Activated gamma-delta T cell treated with Interleukin-2 at 50 U/mL for 16 hours (primary cell): ENCODE measurements around the gene TP53AIP1.

Experiments
- DNase-seq: peaks from one replicate; pipeline ENCODE4 v3.0.0-alpha.2; 2020

TP53AIP1 gene

GRCh38 chr11:128942817-128943427 lies at the start of gene TP53AIP1:
TSS of gene TP53AIP1 (minus strand) at chr11:128942871. CDS start at chr11:128937818, 5,053 bp downstream.
- DNase-seq: no peak

GRCh38 chr11:128988242-128988970 lies 45.7 kb upstream of the TP53AIP1 start:
- no peak for DNase-seq

GRCh38 chr11:128985880-128986279 lies 43.2 kb upstream of the TP53AIP1 start:
- no peak for DNase-seq

- DNase-seq: no peak
Measured at GRCh38 chr11:128983023-128983422, 40.4 kb upstream of the TP53AIP1 start.

- no peak for DNase-seq
Measured at GRCh38 chr11:128981254-128981653, 38.6 kb upstream of the TP53AIP1 start.

- no peak for DNase-seq
Measured at GRCh38 chr11:128970598-128971190, 28.0 kb upstream of the TP53AIP1 start.

GRCh38 chr11:128968916-128969315 lies 26.2 kb upstream of the TP53AIP1 start:
- DNase-seq: no peak

- DNase-seq: no peak
Measured at GRCh38 chr11:128967578-128967977, 24.9 kb upstream of the TP53AIP1 start.

- no peak for DNase-seq
Measured at GRCh38 chr11:128965485-128965884, 22.8 kb upstream of the TP53AIP1 start.

GRCh38 chr11:128964463-128964930 lies 21.8 kb upstream of the TP53AIP1 start:
- no peak for DNase-seq

- no peak for DNase-seq
Measured at GRCh38 chr11:128963744-128964325, 21.2 kb upstream of the TP53AIP1 start.

GRCh38 chr11:128962896-128963295 lies 20.2 kb upstream of the TP53AIP1 start:
- DNase-seq: no peak

GRCh38 chr11:128961645-128962044 lies 19.0 kb upstream of the TP53AIP1 start:
- DNase-seq: no peak

- DNase-seq: no peak
Measured at GRCh38 chr11:128957202-128957482, 14.5 kb upstream of the TP53AIP1 start.

- no peak for DNase-seq
Measured at GRCh38 chr11:128956401-128957201, 13.9 kb upstream of the TP53AIP1 start.

GRCh38 chr11:128955636-128956035 lies 13.0 kb upstream of the TP53AIP1 start:
- DNase-seq: no peak

GRCh38 chr11:128953151-128953550 lies 10.5 kb upstream of the TP53AIP1 start:
- DNase-seq: no peak

- DNase-seq: no peak
Measured at GRCh38 chr11:128949791-128950454, 7.3 kb upstream of the TP53AIP1 start.

- no peak for DNase-seq
Measured at GRCh38 chr11:128948583-128948982, 5.9 kb upstream of the TP53AIP1 start.

- DNase-seq: no peak
Measured at GRCh38 chr11:128947773-128948172, 5.1 kb upstream of the TP53AIP1 start.

- DNase-seq: no peak
Measured at GRCh38 chr11:128946648-128947047, 4.0 kb upstream of the TP53AIP1 start.

- no peak for DNase-seq
Measured at GRCh38 chr11:128943428-128943976, 831 bp upstream of the TP53AIP1 start.
